ENCODE results near the gene TMEM198.

Gene TMEM198

GRCh38 chr2:219591091-219591490 lies 47.3 kb downstream of the TMEM198 start:
- no peak for DNase-seq

DNA sequence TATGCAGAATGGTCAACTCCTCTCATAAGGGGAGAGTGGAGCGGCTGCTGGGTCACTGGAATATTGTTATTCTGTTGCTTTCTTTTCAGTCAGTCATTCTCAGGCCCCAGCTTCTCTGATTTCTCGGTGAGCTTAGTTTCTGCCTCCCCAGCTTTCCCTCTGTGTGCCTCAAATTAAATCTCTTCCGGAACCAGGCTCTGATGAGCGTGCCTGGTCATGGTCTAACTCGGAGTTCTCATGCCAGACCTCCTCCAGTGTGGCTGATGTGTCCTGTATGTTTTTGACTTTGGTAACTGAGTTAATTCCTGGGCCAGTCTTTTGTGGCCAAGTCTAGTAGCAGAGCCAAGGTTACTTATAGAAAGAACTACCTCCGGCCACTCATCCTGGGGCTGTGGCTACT lies 48.9 kb downstream of the TMEM198 start:
- DNase-seq = no peak

GRCh38 chr2:219593154-219593553 lies 49.3 kb downstream of the TMEM198 start:
- no peak for DNase-seq

GRCh38 chr2:219595256-219595655 lies 51.4 kb downstream of the TMEM198 start:
- no peak for DNase-seq

DNA sequence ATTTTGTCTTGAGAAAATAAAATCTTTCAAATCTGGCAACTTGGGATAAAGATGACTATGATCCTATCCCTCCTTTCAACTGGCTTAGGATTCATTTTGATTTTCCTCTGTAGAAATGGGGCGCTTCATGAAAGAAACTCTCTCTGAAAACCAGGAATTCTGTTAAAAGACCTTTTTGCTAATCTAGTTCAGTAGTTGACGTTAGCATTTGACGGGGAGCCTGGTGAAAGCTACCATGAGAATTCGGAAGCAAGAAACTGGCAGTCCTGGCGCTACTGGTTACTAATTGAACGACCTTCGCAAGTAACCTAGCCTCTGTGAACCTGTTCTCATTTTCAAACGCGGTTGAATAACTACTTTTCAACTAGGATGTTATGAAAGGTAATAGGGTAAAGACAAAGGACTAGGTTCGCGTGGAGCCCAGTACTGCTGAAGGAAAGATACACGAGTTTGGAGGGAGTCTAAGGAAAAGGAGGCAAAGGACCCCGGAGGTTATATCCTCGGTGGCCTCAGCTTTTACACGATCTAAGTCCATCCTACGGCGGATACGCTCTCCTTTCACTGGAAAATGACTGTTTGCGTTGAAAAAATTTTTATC lies 53.2 kb downstream of the TMEM198 start:
- DNase-seq = no peak

GRCh38 chr2:219597552-219598307 lies 53.9 kb downstream of the TMEM198 start, which contains the start of gene STK11IP:
Gene STK11IP, plus strand, starts transcription at chr2:219597857. Its CDS starts 263 bp downstream, at chr2:219598120.
- peak; percentile 89 for DNase-seq

DNA sequence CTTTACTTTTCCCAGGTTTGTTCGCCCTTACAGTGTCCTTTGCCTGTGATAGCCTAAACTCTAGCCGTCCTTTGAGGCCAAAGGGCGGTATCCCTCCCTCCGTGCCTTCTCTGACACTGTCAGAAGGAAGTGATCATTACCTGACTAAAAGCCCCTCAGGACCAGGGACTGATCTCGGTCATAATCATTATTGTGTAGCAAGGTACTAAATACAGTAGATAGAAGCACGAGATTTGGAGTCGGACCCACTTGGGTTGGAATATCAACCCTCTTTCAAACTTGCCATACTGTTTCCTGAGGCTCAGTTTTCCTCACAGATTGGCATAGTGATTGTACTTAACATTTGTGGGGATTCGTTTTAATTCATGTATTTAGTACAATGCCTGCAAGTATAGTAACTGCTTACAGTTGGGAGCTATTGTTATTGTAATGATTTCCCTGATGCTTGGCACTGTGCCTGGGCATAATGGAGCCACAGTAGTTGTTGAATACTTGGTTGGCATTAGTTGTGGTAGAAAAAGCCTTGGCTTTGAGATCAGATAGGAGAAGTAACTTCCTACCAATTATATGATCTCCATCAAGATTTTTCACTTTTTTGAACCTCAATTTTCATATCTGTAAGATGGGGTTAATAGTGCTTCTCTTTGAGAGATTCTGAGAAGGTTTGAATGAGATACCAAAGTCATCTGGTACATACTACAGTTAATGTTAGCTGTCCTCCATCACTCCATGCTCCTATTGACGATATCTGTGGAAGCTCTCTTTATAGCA lies 54.7 kb downstream of the TMEM198 start:
- no peak for DNase-seq

Data from stimulated activated CD4-positive, alpha-beta T cell treated with anti-CD3 and anti-CD28 coated beads, Interleukin-1b, Interleukin-23, amount 100 ng/mL, for 48 hours (primary cell).